ENCODE data around the gene ERC1.

DNA sequence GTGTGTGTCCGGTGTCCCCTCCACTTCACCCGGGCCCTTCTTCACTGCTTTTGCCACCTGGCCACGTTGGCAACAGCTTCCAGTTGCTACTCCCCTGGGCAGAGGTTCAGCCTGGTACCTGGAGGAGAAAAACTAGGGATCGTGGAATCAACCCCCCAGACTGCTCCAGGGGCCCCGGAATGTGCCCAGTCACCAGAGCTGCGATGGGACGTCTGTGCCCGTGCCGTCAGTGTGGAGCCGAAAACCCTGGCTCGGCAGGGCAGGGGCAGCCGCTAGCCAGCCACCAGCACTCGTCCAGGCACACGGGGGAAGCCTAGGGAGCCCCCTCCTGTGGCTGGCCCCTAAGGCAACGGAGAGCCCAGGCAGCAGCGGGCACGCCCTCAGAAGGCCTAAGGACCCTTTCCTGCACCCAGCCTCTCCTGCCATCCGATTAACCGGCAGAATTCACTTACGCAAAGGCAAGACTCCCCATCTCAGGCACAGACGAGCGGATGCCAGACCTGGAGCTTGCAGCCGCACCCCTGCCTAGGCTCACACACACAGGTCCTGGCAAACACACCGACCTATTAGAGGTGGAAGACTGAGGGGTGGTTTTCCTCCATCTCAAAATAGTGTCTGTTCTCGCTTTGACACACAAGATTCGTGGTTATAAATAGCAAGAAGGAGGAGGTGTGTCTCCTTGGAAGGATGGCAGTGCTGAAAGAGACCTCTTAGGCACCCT, 540.8 kb downstream of the ERC1 start:
- TF ChIP-seq, protein P1, sequence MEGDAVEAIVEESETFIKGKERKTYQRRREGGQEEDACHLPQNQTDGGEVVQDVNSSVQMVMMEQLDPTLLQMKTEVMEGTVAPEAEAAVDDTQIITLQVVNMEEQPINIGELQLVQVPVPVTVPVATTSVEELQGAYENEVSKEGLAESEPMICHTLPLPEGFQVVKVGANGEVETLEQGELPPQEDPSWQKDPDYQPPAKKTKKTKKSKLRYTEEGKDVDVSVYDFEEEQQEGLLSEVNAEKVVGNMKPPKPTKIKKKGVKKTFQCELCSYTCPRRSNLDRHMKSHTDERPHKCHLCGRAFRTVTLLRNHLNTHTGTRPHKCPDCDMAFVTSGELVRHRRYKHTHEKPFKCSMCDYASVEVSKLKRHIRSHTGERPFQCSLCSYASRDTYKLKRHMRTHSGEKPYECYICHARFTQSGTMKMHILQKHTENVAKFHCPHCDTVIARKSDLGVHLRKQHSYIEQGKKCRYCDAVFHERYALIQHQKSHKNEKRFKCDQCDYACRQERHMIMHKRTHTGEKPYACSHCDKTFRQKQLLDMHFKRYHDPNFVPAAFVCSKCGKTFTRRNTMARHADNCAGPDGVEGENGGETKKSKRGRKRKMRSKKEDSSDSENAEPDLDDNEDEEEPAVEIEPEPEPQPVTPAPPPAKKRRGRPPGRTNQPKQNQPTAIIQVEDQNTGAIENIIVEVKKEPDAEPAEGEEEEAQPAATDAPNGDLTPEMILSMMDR (IDR thresholded peaks at IDR 0.05; ENCODE audit: low read length), result no peak
- TF ChIP-seq EZH2phosphoT487 (IDR thresholded peaks at IDR 0.05; ENCODE audit: low read length) (no peak), EZH2 (optimal IDR thresholded peaks at IDR 0.05; ENCODE audit: low read depth, low read length) (no peak)

Measured in MM.1S (cell line).